HG02588 (cell line): ENCODE results near the gene ST6GALNAC4.
"Not testable (repeated sequence)": the region's sequence is repeated elsewhere in the genome, so short reads cannot be mapped to it uniquely, and the experiment has no call there.

Experiments used
- ATAC-seq: cut with Tn5 transposase; IDR thresholded peaks from one replicate; pipeline ENCODE4 v1.9.1; 2021; ENCODE audit warnings: mild to moderate bottlenecking, moderate library complexity; ENCODE audit not compliant: unreplicated experiment

The ST6GALNAC4 gene

DNA sequence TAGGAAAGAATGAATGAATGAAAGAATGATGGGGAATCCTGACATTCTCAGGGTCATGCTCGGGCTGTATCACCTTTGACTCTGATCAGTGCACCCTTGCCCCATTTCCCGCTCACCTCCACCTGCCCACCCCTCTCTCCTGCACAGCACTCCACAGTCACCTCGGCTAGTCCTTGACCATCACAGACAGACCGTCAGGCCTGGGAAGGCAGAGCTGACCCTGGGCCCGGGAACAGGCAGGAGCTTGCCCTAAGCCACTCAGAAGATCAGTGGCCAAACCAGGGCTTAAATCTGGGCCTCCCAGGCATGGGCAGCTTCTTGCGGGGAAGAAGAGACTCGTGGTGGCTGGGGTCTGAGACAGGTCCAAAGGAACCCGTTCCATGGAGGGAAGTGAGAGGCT is 21.0 kb downstream of the ST6GALNAC4 start:
- no peak for ATAC-seq

DNA sequence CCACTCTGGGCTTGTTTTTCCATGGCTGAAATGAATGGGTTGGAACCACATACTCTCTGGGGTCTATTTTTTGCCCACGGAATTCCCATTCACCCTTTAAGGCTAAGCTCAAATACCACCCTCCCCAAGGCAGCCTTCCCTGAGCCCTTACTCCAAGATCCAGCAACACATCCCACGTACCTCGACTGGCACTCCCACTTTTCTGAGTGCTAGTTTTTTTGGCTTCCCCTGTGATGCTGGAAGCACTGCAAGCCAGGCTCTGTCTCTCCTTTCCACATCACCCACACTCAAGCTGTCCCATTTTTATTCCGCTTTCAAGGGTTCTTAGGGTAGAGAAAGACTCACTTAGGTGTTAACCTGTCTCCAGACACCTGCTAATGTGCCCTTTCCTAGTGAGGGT is 23.4 kb downstream of the ST6GALNAC4 start:
- ATAC-seq = no peak

DNA sequence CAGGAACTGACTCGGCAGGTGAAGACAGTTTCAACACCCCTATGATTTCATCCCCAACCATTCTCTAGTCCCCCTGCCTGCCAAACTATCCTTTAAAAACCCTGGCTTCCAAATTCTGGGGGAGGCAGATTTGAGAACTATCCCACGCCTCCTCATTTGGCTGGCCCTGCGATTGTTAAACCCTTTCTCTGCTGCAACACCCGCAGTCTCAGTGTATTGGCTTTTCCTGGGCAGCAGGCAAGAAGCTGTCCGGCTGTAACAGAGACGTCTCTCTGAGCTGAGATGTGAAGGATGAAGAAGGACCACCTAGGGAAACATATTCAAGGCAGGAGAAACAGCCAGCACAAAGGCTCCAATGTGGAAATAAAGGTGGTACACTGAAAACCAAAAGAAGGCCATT is 24.0 kb downstream of the ST6GALNAC4 start:
- ATAC-seq = no peak

DNA sequence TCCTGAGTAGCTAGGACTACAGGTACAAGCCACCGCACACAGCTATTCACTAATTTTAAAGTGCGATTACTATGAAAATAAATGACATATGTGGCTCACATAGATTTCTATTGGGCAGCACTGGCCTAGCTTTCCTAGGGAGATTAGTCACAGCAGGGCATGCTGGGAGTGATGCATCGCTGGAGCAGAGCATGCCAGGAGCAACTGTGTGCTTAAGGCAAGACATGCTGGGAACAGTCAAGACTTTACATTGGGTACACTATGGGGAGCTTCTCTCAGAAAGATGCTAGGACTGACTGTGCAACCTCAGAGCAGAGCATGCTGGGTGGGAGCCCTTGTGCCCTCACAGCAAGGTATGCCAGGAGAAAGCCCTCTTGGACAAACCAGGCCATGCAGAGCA is 26.8 kb downstream of the ST6GALNAC4 start:
- ATAC-seq = no peak

DNA sequence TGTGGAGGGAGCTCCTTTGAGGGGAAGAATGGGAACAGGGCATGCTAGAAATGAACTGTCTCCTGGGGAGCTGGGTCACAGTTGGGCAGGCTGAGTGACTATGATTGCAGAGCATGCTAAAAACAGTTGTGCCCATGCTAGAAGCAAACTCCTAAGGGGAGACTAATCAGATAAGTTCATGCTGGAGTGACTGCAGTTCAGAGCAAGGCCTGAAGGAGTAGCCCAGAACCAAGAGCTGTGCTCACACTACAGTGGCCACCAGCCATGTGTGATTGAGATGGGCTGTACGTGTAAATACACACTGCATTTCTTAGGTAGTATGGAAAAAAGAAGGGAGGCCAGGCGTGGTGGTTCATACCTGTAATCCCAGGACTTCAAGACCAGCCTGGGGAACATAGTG is 29.0 kb downstream of the ST6GALNAC4 start:
- ATAC-seq = no peak

DNA sequence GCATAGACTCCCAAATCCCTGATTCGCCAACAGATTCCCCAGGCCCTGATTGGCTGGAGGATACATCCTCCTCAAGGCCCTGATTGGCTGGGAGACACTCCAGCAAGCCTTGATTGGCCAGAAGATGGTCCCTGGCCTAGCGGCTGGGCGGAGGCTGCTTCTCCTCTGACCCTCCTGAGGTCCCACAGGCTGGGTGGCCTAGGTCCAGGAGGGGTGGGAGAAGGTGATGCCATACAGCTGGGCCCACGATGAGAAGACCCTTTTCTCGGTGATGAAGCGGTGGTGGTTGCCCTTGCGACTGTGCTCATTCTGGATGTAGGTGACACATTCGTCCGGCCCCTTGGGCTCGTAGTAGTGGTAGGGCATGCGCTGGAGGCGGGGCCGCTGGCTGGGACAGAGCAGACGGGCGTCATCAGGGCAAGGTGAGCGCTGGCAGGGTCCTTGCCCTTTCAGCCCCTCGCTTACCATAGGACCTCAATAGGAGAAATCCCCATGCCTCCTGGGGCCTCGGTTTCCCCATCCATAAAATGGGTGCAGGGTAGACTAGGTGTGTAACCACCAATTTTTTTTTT is 30.4 kb downstream of the ST6GALNAC4 start:
- no peak for ATAC-seq

DNA sequence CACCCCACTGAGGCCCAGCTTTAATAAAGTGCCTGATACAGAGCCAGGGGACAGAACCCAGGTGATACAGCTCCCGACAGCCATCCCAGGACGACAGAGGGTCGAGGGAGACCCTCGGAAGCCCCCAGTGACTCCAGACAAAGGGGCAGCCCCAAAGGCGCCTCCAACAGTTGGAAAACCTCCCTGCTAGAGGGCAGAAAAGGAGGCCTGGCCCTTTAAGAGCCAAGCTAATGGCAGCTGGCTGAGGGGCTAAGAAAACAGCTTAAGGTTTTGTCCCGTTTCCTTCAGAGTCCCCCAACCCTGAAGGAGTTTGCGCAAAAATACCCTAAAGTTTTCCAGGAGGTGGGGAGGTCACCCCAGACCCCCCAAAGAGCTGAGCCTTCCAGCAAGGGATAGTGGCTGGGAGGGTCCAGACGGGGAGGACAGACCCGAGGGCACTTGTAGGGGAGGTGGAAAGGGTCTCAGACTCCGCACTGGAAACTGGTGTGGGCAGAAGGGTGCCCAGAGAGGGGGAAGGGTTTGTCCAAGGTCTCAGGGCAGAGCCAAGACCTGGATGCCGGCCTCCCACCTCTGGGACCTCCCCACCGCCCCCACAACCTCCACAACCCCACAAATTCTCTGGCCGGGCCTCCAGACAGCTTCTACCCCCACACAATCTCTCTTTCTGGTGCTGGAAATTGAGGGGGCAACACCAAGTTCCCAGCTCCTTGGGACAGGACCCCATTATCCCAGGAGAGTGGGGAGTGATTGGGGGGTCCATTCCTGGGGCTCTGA is 31.1 kb downstream of the ST6GALNAC4 start:
- ATAC-seq = no peak

DNA sequence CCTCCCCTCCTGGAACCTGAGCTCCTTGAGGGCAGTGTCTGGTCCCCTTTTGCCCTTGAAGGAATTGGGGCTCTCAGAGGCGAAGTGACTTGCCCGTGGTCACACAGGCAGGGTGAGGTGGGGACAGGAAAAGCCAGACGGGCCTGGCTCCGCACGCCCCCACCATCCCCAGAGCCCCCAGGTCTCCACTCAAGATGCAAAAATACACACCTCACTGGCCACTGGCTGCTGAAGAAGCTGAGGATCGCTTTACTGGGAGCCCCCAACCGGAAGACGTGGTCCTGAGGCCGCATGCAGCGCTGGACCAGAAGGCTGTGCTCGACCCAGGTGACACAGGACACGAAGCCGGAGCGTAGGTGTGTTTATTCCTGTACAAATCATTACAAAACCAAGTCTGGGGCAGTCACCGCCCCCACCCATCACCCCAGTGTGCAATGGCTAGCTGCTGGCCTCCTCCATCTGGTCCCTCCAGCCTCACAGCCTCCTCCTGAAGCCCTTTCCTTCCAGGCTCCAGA is 31.8 kb downstream of the ST6GALNAC4 start:
- ATAC-seq = no peak

DNA sequence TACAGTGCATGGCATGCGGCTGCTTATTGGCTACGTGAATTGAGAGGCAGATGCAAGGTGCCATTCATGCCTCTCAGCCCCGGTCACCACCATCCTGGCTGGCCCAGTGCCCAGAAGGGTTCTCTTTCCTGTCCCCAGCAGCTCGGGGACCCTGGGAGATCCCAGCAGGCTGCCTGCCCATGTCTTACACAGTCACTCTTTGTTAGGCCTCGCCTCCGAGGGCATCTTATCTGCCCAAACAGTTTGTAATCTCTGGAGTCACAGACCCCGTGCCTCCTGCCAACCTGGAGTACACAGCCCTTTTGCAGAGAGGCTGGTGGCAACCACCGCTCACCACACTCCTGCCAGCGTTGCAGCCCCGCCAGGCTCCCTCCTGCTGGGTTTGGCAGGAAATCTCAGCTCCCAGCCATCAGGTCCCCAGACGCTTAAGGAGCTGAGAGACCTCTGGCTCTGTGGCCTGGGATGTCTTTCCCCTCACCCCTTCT is 32.4 kb downstream of the ST6GALNAC4 start:
- no peak for ATAC-seq

DNA sequence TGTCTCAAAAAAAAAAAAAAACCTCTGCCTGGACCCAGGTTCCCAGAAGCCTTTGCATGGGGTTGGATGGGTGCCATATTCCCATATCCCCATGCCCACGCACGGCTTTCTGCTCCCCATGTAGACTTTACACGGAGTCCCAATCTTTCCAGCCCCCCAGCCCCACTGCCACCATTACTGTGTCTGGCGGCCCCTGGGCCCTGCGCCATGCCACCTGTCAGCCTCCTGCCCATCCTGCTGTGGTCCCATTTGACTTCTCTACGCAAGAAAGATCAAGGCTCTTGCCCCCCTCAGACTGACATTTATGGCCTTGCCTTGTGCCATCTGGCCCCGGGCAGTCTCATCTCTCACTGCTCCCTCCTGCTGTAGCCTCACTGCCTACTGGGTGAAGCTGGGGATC is 32.9 kb downstream of the ST6GALNAC4 start:
- ATAC-seq = no peak

DNA sequence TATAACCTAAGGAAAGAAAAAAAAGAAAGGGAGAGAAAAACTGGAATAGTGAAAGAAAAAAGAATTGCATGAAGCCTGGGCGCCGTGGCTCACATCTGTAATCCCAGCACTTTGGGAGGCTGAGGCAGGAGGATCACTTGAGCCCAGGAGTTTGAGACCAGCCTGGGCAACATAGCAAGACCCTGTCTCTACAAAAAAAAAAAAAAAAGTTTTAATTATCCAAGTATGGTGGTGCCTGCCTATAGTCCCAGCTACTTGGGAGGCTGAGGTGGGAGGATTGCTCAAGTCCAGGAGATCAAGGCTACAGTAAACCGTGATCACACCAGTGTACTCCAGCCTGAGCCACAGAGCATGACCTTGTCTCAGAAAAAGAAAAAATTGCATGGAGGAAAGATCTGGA is 35.1 kb downstream of the ST6GALNAC4 start:
- not testable (repeated sequence) for ATAC-seq

DNA sequence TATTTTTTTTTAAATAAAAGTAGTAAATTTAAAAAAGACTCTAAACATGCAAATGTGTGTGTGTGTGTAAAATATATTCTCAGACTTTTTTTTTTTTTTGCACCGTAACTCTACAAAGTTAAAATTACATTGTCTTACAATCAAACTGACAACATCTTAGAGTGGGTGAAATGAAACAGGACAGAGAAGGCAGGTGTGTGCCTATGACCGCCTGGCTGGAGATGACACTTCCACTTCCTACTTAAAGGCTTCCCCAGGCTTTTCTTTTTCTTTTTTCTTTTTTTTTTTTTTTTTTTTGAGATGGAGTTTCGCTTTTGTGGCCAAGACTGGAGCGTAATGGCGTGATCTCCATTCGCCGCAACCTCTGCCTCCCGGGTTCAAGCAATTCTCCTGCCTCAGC is 36.7 kb downstream of the ST6GALNAC4 start:
- ATAC-seq = no peak

DNA sequence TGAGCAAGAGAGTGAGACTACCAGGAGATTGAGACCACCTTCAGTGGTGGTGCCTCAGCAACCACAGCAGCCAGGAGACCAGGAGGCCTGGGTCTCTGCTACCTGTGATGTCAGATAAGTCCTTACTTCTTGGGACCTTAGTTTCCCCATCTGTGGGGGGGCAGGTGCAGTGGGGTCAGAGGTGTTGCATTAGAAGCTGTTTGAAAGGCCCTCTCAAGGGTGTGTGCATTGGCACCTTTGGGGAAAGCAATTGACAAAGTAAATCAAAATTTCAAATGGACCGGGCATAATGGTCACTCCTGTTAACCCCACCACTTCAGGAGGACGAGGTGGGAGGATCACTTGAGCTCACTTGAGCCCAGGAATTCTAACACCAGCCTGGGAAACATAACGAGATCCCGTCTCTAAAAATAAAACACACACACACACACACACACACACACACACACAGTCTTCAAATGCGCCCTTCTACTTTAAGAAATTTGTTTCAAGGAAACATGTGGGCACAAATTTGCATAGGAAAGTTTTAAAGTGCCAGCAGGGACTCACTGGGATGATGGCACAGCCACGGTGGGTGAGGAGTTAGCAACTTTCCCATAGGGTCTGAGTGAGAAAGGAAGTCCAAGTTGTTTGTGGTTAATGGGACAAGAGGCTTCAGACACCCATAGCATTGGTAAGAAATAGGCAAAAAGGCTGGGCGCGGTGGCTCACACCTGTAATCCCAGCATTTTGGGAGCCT is 38.0 kb downstream of the ST6GALNAC4 start:
- ATAC-seq = no peak

DNA sequence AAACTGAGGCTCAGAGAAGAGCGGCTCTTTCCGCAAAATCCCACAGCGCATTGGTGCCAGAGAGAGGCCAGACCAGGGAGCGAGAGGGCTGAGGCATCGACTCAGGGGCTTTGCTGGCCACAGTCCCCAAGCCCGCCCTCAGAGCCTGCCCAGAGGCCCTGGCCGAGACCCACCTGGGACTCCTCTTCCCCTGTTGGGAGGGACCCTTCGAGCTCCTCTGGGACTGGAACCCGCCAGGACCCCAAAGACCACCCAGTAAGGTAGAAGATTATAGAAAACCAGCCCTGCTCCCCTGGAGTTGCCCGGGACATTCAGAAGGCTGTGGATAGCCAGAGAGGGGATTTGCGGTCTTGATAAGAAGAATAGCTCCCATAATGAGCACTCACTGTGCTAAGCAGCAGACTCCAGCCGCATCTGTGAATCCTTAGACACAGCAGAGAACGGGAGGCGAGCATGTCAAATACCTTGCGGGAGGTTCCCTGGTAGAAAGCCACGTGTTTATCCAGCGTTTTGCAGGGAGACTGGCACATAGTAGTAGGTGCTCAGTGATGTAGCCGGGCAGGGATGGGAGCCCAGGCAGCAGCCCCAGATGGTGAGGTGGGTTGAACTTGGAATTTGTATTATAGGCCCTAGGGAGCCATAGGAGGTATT is 38.7 kb downstream of the ST6GALNAC4 start:
- no peak for ATAC-seq

DNA sequence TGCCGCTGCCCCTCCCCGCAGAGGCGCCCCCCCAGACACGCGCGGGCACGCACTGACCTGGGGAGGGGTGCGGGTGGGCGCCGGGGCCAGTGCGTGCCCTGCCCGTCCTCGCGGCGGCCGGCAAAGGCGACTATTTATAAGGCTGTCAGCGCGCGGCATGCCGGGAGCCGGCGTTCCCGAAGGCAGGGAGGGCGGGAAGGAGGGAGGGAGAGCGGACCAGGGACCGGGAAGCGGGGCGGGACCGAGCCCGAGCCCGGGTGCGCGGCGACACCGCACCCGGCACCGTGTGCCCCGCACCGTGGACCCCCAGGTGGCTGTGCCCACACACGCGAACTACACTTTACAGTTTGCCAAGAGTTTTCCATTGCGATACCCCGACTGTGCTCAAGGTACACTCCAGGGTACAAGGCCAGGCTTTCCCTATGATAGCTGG is 39.3 kb downstream of the ST6GALNAC4 start, which contains the start of gene AK1:
AK1 (minus strand) TSS at position 110 of the 433 bp plus-strand sequence. CDS start 3,058 bp downstream, outside the sequence.
- ATAC-seq = no peak

DNA sequence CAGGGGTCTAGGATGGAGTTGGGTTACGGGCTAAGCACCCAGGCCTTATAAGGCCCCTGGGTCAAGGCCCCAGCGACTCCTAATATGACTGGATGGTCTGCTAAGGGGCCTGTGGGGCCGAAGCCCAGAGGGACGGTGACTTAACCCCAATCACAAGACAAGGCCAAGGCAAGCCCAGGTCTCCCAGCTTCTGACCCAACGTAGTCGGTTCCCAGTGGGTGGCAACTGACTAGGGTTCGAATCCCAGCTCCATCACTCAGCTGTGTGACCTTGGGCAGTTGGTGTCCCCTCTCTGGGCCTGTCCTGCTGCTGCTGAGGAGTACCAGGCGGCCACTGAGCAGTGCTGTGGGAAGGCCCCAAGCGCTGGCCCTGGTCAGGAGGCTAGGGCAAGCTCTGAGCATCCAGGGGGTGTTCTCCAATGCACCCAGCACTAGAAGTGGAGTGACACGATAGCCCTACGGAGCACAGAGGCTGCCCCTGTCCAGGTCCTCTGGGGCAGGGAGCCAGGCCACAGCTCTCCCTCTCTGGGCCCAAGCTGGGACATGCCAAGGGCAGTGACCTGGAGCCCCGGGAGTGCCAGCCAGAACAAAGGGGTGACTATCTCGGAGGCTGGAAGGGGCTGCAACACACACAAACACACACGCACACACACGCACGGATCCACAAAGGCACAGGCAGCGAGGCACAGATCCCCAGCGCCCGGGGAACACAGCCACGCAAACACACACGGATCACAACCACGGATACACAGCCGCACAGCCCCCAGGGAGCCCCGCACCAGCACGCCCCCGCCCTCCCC is 39.9 kb downstream of the ST6GALNAC4 start:
- no peak for ATAC-seq

DNA sequence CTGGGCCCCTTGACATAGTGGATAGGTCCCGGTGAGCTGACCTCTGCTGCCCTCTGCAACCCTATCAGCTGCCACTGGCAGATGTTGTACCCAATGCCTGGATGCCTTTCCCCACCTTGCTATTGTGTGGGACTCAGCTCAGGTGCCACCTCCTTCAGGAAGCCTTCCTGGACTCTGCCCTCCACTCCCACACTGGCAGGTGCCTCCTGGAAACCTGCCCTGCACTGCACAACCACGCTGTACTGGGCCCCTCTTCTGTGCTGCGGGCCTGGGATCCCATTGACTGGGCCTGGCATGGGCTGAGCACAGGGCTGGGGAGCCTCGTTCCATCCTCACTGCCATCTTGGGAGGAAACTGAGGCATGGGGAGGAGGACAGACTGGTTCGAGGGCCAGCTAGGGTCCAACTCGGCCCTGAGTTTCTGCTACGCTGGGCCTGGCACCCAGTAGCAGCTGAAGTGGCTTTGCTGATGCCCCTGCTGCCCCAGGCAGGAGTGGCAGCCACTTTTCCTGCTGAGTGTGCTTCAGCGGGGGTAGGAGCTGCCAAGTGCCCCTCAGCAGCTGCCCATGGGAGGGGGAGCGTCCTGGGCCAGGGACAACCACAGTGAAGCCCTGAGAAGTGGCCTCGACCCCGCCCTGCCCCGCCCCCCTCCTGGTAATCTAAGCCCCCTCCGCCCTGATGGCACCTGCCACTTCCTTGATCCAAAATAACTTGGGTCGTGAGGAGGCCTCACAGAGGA is 40.6 kb downstream of the ST6GALNAC4 start:
- no peak for ATAC-seq

DNA sequence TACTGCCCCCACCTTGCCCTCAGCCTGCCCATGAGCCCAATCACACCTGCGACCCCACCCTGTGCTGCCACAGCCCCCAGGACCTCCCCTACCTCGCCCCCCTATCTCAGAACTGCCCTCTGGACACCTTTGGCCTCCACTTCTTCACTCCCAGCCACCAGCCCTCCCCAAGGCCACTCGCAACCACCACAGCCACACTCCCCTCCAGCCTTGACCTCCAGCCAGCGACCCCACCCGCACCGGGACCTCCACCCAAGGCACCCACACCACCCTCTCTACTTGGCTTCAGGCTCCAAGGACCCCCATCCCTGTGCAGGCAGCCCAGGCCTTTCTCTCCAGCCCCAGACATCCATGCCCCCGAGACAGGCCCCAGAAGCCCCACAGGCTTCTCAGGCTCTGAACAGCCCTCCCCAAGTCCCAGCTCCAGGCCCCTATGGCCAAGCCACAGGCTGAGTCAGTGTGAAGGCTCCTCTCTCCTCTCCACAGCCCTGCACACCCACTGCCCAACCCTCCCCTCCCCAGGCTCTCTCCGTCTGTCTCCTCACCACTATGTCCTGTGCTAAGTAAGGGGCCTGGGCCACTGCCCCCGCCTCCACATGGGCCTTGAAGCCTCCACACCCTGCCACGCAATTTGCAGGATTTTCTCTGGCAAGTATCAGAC is 41.4 kb downstream of the ST6GALNAC4 start:
- ATAC-seq = no peak
